Measurements from ENCODE around the gene ZNF253. TPM values are rescaled to one million over a fixed set of nuclear protein-coding genes. Genes with fewer than 3 reads are reported as not detected.
A peak's percentile ranks its signal among the peaks of the same experiment; 100 is the strongest.

The ZNF253 gene
- total and polyA plus RNA-seq, 2 of the 13 experiments (the other 11 are each of a cell fraction or from before 2014, with no cell fraction given) = 3.5 to 10.6 TPM

GRCh38 chr19:19865750-19866610, at the start of gene ZNF253 (continued):
- TF ChIP-seq, protein P1, sequence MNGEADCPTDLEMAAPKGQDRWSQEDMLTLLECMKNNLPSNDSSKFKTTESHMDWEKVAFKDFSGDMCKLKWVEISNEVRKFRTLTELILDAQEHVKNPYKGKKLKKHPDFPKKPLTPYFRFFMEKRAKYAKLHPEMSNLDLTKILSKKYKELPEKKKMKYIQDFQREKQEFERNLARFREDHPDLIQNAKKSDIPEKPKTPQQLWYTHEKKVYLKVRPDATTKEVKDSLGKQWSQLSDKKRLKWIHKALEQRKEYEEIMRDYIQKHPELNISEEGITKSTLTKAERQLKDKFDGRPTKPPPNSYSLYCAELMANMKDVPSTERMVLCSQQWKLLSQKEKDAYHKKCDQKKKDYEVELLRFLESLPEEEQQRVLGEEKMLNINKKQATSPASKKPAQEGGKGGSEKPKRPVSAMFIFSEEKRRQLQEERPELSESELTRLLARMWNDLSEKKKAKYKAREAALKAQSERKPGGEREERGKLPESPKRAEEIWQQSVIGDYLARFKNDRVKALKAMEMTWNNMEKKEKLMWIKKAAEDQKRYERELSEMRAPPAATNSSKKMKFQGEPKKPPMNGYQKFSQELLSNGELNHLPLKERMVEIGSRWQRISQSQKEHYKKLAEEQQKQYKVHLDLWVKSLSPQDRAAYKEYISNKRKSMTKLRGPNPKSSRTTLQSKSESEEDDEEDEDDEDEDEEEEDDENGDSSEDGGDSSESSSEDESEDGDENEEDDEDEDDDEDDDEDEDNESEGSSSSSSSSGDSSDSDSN (CRISPR knock-in tag; IDR thresholded peaks at IDR 0.05) = peak; percentile 87; the same call in 1 of the 2 replicates
- TF ChIP-seq MAFK (conservative IDR thresholded peaks at IDR 0.05 in 1 of 2, IDR thresholded peaks at IDR 0.05 in 1 of 2; ENCODE audit: low read length in 2 of 2) (no peak), ZSCAN9 (CRISPR knock-in tag; IDR thresholded peaks at IDR 0.05; ENCODE audit: borderline replicate concordance) (no peak), ZNF563 (CRISPR knock-in tag; IDR thresholded peaks at IDR 0.05) (peak; percentile 63), EP300 (IDR thresholded peaks at IDR 0.05; ENCODE audit: low read depth in 2 of 2, low read length in 2 of 2) (no peak), EP300 (CRISPR knock-in tag; IDR thresholded peaks at IDR 0.05; ENCODE audit: borderline replicate concordance) (no peak), ZNF558 (CRISPR knock-in tag; IDR thresholded peaks at IDR 0.05; ENCODE audit: borderline replicate concordance) (no peak; the same call in 1 of the 2 replicates), XBP1 (CRISPR knock-in tag; IDR thresholded peaks at IDR 0.05) (no peak), SMARCE1 (IDR thresholded peaks at IDR 0.05; ENCODE audit: borderline replicate concordance) (no peak), SALL2 (CRISPR knock-in tag; IDR thresholded peaks at IDR 0.05) (no peak), PRPF4 (IDR thresholded peaks at IDR 0.05; ENCODE audit: low read depth, low read length, poor library complexity, severe bottlenecking) (no peak), HOXD1 (CRISPR knock-in tag; IDR thresholded peaks at IDR 0.05) (no peak), E2F1 (CRISPR knock-in tag; IDR thresholded peaks at IDR 0.05) (0 out of 2 replicates have a peak, but pooled peaks have one; percentile 18), ZNF510 (CRISPR knock-in tag; IDR thresholded peaks at IDR 0.05; ENCODE audit: low read depth) (peak; percentile 62; the same call in 1 of the 2 replicates)
- TF ChIP-seq, protein P2, sequence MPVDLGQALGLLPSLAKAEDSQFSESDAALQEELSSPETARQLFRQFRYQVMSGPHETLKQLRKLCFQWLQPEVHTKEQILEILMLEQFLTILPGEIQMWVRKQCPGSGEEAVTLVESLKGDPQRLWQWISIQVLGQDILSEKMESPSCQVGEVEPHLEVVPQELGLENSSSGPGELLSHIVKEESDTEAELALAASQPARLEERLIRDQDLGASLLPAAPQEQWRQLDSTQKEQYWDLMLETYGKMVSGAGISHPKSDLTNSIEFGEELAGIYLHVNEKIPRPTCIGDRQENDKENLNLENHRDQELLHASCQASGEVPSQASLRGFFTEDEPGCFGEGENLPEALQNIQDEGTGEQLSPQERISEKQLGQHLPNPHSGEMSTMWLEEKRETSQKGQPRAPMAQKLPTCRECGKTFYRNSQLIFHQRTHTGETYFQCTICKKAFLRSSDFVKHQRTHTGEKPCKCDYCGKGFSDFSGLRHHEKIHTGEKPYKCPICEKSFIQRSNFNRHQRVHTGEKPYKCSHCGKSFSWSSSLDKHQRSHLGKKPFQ (CRISPR knock-in tag; IDR thresholded peaks at IDR 0.05; ENCODE audit: insufficient replicate concordance) = peak; percentile 58
- TF ChIP-seq, protein P3, sequence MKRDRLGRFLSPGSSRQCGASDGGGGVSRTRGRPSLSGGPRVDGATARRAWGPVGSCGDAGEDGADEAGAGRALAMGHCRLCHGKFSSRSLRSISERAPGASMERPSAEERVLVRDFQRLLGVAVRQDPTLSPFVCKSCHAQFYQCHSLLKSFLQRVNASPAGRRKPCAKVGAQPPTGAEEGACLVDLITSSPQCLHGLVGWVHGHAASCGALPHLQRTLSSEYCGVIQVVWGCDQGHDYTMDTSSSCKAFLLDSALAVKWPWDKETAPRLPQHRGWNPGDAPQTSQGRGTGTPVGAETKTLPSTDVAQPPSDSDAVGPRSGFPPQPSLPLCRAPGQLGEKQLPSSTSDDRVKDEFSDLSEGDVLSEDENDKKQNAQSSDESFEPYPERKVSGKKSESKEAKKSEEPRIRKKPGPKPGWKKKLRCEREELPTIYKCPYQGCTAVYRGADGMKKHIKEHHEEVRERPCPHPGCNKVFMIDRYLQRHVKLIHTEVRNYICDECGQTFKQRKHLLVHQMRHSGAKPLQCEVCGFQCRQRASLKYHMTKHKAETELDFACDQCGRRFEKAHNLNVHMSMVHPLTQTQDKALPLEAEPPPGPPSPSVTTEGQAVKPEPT (CRISPR knock-in tag; IDR thresholded peaks at IDR 0.05; ENCODE audit: low read depth) = no peak
- TF ChIP-seq, protein P4, sequence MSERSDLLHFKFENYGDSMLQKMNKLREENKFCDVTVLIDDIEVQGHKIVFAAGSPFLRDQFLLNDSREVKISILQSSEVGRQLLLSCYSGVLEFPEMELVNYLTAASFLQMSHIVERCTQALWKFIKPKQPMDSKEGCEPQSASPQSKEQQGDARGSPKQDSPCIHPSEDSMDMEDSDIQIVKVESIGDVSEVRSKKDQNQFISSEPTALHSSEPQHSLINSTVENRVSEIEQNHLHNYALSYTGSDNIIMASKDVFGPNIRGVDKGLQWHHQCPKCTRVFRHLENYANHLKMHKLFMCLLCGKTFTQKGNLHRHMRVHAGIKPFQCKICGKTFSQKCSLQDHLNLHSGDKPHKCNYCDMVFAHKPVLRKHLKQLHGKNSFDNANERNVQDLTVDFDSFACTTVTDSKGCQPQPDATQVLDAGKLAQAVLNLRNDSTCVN (CRISPR knock-in tag; IDR thresholded peaks at IDR 0.05; ENCODE audit: borderline replicate concordance) = no peak
- TF ChIP-seq, protein P5, sequence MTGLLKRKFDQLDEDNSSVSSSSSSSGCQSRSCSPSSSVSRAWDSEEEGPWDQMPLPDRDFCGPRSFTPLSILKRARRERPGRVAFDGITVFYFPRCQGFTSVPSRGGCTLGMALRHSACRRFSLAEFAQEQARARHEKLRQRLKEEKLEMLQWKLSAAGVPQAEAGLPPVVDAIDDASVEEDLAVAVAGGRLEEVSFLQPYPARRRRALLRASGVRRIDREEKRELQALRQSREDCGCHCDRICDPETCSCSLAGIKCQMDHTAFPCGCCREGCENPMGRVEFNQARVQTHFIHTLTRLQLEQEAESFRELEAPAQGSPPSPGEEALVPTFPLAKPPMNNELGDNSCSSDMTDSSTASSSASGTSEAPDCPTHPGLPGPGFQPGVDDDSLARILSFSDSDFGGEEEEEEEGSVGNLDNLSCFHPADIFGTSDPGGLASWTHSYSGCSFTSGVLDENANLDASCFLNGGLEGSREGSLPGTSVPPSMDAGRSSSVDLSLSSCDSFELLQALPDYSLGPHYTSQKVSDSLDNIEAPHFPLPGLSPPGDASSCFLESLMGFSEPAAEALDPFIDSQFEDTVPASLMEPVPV (CRISPR knock-in tag; IDR thresholded peaks at IDR 0.05) = no peak

Measured in HepG2 (cell line).